Omental fat pad (tissue), 4 donors: ENCODE data around the gene EPHA5. TPM values are rescaled to one million over a fixed set of nuclear protein-coding genes. Genes with fewer than 3 reads are reported as not detected.

Experiments used
- ATAC-seq: fragments of 150-250 bp; one replicate; pipeline ENCODE4 v1.9.1; 2016; ENCODE audit warnings: mild to moderate bottlenecking, moderate library complexity; ENCODE audit not compliant: low FRiP score
- DNase-seq: peaks from one replicate; pipeline ENCODE4 v3.0.0-alpha.2; 2019; ENCODE audit warnings: low spot score
- total RNA-seq, 4 donors: library from RNA; depleted of rRNA; stranded (reverse); fragments of >200 nt; gene quantifications; one replicate each; pipeline ENCODE4 v1.1.0, GENCODE V29; 2016
- TF ChIP-seq, protein P1 (sequence below), 3 donors: fragments of 450-650 bp; IDR thresholded peaks; one replicate each; pipeline ENCODE4 v1.5.1; 2016 to 2017; ENCODE audit warnings: antibody characterized with exemption in 3 of 3, mild to moderate bottlenecking in 3 of 3, moderate library complexity in 2 of 3

Gene EPHA5
- total RNA-seq, 4 donors from 2014 or later = 0.12 to 0.65 TPM; not detected in 2

DNA sequence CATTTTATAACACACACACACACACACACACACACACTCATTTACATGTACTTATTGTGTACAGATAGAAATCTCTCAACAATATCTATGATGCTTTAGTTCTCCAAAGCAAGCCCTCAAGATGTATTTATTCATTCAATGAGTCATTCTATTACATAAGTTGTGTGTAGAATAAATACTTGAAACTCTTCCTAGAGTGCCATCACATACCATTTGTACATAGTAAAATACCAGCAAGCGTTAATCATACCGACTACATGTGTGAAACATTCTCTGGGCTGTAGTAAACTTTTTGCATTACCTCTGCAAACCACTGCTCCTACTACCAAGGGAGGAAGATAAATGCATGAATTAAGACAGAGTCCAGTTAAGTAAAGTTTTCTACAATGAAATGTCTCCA, 70.9 kb downstream of the EPHA5 start:
- TF ChIP-seq, protein P1, sequence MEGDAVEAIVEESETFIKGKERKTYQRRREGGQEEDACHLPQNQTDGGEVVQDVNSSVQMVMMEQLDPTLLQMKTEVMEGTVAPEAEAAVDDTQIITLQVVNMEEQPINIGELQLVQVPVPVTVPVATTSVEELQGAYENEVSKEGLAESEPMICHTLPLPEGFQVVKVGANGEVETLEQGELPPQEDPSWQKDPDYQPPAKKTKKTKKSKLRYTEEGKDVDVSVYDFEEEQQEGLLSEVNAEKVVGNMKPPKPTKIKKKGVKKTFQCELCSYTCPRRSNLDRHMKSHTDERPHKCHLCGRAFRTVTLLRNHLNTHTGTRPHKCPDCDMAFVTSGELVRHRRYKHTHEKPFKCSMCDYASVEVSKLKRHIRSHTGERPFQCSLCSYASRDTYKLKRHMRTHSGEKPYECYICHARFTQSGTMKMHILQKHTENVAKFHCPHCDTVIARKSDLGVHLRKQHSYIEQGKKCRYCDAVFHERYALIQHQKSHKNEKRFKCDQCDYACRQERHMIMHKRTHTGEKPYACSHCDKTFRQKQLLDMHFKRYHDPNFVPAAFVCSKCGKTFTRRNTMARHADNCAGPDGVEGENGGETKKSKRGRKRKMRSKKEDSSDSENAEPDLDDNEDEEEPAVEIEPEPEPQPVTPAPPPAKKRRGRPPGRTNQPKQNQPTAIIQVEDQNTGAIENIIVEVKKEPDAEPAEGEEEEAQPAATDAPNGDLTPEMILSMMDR (IDR thresholded peaks at IDR 0.05) = no peak
- DNase-seq (no peak), ATAC-seq (no peak)

DNA sequence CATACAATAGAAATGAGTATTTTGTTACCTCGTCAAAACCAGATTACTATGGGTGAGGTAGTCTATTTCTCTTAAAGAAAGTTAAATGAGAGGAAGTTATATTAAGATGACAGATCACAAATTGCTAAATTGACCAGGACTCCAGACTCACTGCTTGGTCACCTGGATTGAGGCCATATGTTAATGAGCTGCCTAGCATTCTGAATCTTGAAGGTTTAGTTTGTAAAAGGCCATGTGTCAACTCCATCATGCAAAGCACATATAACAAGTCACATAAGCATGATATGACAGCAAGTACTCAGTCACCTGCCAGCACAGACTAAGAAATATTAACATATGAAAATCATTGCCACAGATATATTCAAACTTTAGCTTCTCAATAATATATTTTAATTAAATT, 72.6 kb downstream of the EPHA5 start:
- no peak for DNase-seq
- TF ChIP-seq, protein P1 (IDR thresholded peaks at IDR 0.05) = no peak
- no peak for ATAC-seq

DNA sequence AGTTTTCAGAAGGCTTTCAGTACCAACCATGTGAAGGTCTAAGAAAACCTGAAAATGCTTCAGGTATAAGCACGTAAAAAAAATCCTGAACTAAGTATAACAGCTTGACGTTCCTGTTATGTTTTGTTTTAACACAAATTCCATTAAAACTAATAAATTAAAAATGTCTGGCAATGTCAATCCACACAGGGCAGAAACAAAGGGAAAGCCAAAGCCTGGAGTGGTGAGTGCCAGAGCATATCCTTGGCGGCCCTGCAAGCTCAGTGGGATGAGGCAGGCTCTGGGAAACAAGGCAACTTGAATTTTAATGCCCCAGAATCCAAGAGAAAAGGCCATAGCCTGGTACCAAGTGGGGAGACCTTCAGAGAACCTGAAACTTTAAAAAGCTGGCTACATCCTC, 78.2 kb downstream of the EPHA5 start:
- TF ChIP-seq, protein P1 (IDR thresholded peaks at IDR 0.05) = no peak
- DNase-seq (no peak), ATAC-seq (no peak)

DNA sequence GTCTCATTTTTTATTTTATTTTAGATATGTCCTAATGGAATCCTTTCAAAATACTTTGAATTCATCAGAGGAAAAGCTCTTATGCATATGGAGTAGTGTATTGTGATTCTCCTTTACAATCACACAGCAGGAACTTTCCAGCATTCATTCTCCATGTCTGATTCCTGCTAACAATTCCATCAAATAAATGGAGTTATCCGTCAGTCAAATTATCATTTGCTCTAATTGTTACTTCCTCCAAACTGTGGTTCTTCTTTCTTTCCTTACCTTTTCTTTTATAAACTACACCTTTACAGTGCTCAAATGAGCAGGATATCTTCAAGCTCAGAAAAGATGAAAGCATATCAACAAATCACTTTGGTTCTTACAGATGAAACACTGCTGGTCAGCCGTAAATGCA, 80.4 kb downstream of the EPHA5 start:
- TF ChIP-seq, protein P1 (IDR thresholded peaks at IDR 0.05) = no peak
- ATAC-seq (no peak), DNase-seq (no peak)

DNA sequence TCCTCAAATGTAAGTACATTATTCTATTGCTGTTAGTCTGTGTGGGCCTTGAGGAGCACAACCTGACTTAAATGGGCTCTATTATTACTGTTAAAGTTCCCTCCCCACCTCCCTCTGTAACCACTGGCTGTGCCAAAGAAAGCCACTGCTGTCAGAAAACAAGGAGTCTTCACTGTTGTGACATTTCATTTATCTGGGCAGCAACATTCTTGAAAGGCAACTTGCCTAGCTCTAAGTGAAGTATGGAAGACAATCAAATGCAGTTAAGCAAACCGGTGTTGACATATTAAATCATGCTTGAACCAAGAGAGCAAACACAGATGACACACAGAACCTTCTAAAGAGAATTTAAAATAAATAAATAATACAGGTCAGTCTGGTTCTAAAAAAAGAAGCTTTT, 81.0 kb downstream of the EPHA5 start:
- TF ChIP-seq, protein P1 (IDR thresholded peaks at IDR 0.05) = no peak
- DNase-seq (no peak), ATAC-seq (no peak)

DNA sequence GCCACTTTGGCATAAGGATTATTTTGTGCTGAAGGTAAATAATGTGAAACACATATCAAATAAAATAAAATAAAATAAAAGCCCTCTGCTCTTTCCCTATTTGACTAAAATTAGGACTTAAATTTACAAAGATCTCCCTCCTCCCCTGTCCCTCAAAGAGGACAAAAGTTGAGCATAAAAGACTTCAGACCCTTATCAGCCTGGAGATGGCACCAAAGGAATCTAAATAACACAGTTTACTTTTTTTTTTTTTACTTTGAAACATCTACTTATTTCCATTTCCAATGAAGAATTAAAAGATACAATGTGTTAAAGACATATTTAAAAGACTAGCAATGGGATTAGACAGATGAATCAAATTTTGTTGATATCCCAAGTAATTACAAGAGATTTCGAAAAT, 89.7 kb downstream of the EPHA5 start:
- DNase-seq (no peak), ATAC-seq (no peak)
- TF ChIP-seq, protein P1 (IDR thresholded peaks at IDR 0.05) = no peak

DNA sequence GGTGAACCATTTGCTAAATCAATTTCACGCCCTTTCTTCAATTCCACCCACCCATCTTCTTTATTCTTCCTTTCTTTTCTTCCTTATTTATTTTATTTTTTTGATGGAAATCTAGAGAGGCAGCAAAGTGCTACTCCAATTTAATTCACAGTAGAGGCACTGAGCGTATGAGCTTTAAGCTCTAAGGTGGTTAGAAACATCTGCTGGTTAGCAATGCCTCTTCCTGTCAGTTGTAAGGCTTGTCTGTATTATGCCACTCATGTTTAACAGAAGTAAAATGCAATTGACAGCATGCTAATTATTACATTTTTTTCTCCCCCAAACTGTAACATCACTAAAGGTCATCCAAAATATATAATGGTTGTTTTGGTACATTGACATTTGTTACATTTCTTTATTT, 103.8 kb downstream of the EPHA5 start:
- no peak for ATAC-seq
- DNase-seq = no peak
- TF ChIP-seq, protein P1 (IDR thresholded peaks at IDR 0.05) = no peak
